Nephron progenitor cell (in vitro differentiated cells): ENCODE measurements around the gene AQP9.

Experiments used
- DNase-seq: peaks from one replicate; pipeline ENCODE4 v3.0.0; 2021
- H3K27ac Mint-ChIP-seq: 2 replicates; pipeline ENCODE4 v1.8.0; 2021; ENCODE audit warnings: mild to moderate bottlenecking, moderate library complexity, mixed read lengths
- H3K27me3 Mint-ChIP-seq: 2 replicates; pipeline ENCODE4 v1.8.0; 2021; ENCODE audit warnings: mild to moderate bottlenecking, low read depth, mixed read lengths; ENCODE audit not compliant: poor library complexity
- H3K36me3 Mint-ChIP-seq: 2 replicates; pipeline ENCODE4 v1.8.0; 2021; ENCODE audit warnings: low read depth, mixed read lengths
- H3K4me1 Mint-ChIP-seq: 2 replicates; pipeline ENCODE4 v1.8.0; 2021; ENCODE audit warnings: mixed read lengths
- H3K4me3 Mint-ChIP-seq: 2 replicates; pipeline ENCODE4 v1.8.0; 2021; ENCODE audit warnings: mild to moderate bottlenecking, moderate library complexity, mixed read lengths
- H3K9me3 Mint-ChIP-seq: 2 replicates; pipeline ENCODE4 v1.8.0; 2021; ENCODE audit warnings: mild to moderate bottlenecking, moderate library complexity, mixed read lengths
- TF ChIP-seq, protein P1 (sequence below): fragments of 200-600 bp; sonication (generic); IDR thresholded peaks from 2 replicates; pipeline ENCODE4 v1.5.0; 2021; ENCODE audit warnings: antibody characterized with exemption

The AQP9 gene

DNA sequence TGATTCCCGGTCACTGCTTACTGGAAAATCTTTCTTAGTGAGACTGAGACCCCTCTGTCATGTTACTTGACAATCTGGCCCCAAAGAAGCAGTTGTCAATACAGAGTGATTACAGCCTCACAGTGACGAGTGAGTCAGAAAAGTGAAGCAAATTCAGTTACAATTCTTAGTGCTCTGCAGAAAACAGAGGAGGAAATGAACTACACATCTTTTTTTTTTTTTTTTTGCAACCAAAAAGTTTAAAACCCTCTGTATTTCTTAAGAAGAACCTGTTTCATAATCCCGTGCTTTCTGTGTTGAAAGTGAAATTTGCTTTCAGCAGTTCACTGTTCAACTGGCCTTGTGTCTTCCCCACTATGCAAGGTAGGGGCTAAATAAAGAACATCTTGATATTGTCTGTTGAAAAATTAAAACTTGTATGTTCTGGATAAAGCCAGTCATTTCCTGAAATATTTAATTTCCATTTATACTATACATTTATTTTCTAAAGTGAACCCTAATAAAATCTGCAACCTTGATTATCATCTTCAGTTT lies 1.9 kb downstream of the AQP9 start:
- H3K4me3 Mint-ChIP-seq = no peak overlapping the region
- H3K36me3 Mint-ChIP-seq = no peaks in the 10 kb centered on the region
- no peak overlapping the region for H3K27ac Mint-ChIP-seq
- no peaks in the 10 kb centered on the region for H3K9me3 Mint-ChIP-seq
- no peak for DNase-seq
- no peaks in the 10 kb centered on the region for H3K27me3 Mint-ChIP-seq
- H3K4me1 Mint-ChIP-seq = peaks cover 5% of the 10 kb centered on the region
- TF ChIP-seq, protein P1, sequence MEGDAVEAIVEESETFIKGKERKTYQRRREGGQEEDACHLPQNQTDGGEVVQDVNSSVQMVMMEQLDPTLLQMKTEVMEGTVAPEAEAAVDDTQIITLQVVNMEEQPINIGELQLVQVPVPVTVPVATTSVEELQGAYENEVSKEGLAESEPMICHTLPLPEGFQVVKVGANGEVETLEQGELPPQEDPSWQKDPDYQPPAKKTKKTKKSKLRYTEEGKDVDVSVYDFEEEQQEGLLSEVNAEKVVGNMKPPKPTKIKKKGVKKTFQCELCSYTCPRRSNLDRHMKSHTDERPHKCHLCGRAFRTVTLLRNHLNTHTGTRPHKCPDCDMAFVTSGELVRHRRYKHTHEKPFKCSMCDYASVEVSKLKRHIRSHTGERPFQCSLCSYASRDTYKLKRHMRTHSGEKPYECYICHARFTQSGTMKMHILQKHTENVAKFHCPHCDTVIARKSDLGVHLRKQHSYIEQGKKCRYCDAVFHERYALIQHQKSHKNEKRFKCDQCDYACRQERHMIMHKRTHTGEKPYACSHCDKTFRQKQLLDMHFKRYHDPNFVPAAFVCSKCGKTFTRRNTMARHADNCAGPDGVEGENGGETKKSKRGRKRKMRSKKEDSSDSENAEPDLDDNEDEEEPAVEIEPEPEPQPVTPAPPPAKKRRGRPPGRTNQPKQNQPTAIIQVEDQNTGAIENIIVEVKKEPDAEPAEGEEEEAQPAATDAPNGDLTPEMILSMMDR = no peak

DNA sequence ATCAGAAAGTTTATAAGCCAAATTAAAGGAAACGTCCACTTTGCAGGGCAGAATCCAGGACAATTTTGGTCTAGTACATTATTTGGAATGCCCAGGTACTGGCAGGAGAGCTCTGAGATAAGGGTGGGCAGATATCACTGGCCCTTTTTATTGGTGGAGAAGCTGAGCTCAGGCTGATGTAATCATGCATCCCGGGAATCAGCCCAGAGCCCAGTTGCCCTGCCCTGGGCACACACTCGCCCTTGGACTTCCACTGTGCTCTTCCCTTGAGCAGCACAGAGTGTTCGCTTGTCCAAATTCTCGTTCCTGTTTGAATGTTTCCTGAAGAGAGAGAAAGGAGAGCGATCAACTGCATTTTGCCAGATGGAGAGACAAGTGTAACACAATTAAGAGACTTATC lies 3.7 kb downstream of the AQP9 start:
- Mint-ChIP-seq H3K36me3 (no peaks in the 10 kb centered on the region), H3K4me3 (no peak overlapping the region), H3K4me1 (peaks cover 18% of the 10 kb centered on the region), H3K9me3 (no peaks in the 10 kb centered on the region), H3K27me3 (no peaks in the 10 kb centered on the region), H3K27ac (no peak overlapping the region)
- TF ChIP-seq, protein P1 = no peak
- DNase-seq = no peak

GRCh38 chr15:58142827-58143461 lies 4.8 kb downstream of the AQP9 start:
- no peak for DNase-seq
- Mint-ChIP-seq H3K36me3 (no peaks in the 10 kb centered on the region), H3K4me3 (no peak overlapping the region), H3K27me3 (no peaks in the 10 kb centered on the region), H3K9me3 (no peaks in the 10 kb centered on the region), H3K27ac (no peak overlapping the region), H3K4me1 (peaks cover 29% of the 10 kb centered on the region)
- TF ChIP-seq, protein P1 = no peak

- Mint-ChIP-seq H3K27me3 (no peaks in the 10 kb centered on the region), H3K36me3 (no peaks in the 10 kb centered on the region), H3K9me3 (no peaks in the 10 kb centered on the region), H3K27ac (no peak overlapping the region), H3K4me3 (no peak overlapping the region), H3K4me1 (peaks cover 37% of the 10 kb centered on the region)
- TF ChIP-seq, protein P1 = no peak
- no peak for DNase-seq
Measured at GRCh38 chr15:58145606-58146005, 7.4 kb downstream of the AQP9 start.

DNA sequence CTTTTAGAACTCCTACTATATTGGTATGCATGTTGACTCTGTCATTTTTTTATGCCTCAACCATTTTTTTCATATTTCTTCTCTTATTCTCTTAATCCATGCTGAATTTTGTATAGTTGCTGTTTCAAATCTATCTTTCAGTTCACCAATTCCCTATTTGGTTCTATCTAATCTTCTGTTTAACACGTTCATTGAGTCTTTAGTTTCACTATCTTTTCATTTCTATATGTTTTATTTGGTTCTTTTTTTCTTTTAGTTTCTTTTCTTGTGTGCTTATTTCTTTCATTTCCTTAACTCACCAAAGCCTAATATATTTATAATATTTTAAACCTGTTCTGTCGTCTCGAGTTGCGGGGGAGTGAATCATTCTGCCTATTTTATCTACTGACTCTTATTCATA lies 8.0 kb downstream of the AQP9 start:
- Mint-ChIP-seq H3K36me3 (no peaks in the 10 kb centered on the region), H3K4me1 (peaks cover 37% of the 10 kb centered on the region), H3K27ac (no peak overlapping the region), H3K4me3 (no peak overlapping the region), H3K27me3 (no peaks in the 10 kb centered on the region), H3K9me3 (no peaks in the 10 kb centered on the region)
- TF ChIP-seq, protein P1 = no peak
- DNase-seq = no peak

GRCh38 chr15:58146749-58147148 lies 8.6 kb downstream of the AQP9 start:
- TF ChIP-seq, protein P1 = no peak
- H3K4me3 Mint-ChIP-seq = no peak overlapping the region
- peak overlapping the region; percentile 49 for H3K27ac Mint-ChIP-seq
- no peaks in the 10 kb centered on the region for H3K36me3 Mint-ChIP-seq
- H3K9me3 Mint-ChIP-seq = no peaks in the 10 kb centered on the region
- H3K4me1 Mint-ChIP-seq = peaks cover 37% of the 10 kb centered on the region
- no peak for DNase-seq
- H3K27me3 Mint-ChIP-seq = no peaks in the 10 kb centered on the region
